T-helper 1 cell treated with Interleukin-12 subunit alpha and Interleukin-12 subunit beta and Interleukin-4 antibody, amounts not matched to agents 30 μg/mL and 1 μg/mL, for 36 hours (primary cell): Measurements from ENCODE around the gene UCK2.

Source experiments
- H3K27ac Mint-ChIP-seq: one replicate; pipeline ENCODE4 v1.8.0; 2021; ENCODE audit warnings: mild to moderate bottlenecking, mixed read lengths
- H3K27me3 Mint-ChIP-seq: one replicate; pipeline ENCODE4 v1.8.0; 2021; ENCODE audit warnings: low read depth, mixed read lengths
- H3K36me3 Mint-ChIP-seq: one replicate; pipeline ENCODE4 v1.8.0; 2021; ENCODE audit warnings: low read depth, mixed read lengths
- H3K4me1 Mint-ChIP-seq: one replicate; pipeline ENCODE4 v1.8.0; 2021; ENCODE audit warnings: low read depth, mixed read lengths
- H3K4me3 Mint-ChIP-seq: one replicate; pipeline ENCODE4 v1.8.0; 2021; ENCODE audit warnings: mild to moderate bottlenecking, moderate library complexity, mixed read lengths
- H3K9me3 Mint-ChIP-seq: one replicate; pipeline ENCODE4 v1.8.0; 2021; ENCODE audit warnings: mixed read lengths

UCK2 gene

DNA sequence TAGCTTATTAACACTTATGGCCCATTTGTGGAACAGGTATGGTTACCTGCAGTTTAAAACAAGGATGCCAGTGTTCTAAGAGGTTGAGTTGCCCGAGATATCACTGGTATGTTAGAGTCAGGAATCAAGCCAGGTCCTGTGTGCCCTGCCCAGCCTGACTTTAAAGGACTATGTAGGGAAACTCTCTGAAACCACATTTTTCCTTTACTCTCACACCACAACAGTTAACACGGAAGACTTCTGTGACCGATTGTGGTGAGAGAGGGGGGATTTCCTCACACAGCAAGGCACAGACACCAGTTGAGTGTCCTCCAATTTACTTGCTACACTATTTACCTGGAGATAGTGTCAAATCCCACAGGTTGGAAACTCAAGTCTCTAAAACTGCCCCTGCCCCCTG, 47.8 kb downstream of the UCK2 start:
- H3K36me3 Mint-ChIP-seq, result peaks cover 11% of the 10 kb centered on the region
- no peaks in the 10 kb centered on the region for H3K27me3 Mint-ChIP-seq
- peaks cover 39% of the 10 kb centered on the region for H3K4me1 Mint-ChIP-seq
- peak overlapping the region; percentile 18 for H3K4me3 Mint-ChIP-seq
- peak overlapping the region; percentile 27 for H3K27ac Mint-ChIP-seq
- peaks cover 6% of the 10 kb centered on the region for H3K9me3 Mint-ChIP-seq

DNA sequence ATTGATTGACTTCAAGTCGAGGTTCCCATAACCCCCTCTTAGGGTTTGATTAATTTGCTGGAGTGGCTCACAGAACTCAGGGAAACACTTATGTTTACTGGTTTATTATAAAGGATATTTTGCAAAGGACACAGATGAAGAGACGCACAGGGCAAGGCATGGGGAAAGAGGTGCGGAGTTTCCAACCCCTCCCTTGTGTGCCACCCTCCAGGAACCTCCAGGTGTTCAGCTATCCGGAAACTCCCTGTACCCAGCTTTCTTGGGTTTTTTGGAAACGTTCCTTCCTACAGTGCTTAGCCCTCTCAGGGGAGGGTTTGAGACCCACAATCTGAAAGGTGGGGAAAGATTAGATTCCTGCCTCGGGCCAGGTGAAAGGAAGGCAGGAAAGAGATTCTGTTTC, 48.2 kb downstream of the UCK2 start:
- no peaks in the 10 kb centered on the region for H3K27me3 Mint-ChIP-seq
- H3K36me3 Mint-ChIP-seq, result peaks cover 11% of the 10 kb centered on the region

DNA sequence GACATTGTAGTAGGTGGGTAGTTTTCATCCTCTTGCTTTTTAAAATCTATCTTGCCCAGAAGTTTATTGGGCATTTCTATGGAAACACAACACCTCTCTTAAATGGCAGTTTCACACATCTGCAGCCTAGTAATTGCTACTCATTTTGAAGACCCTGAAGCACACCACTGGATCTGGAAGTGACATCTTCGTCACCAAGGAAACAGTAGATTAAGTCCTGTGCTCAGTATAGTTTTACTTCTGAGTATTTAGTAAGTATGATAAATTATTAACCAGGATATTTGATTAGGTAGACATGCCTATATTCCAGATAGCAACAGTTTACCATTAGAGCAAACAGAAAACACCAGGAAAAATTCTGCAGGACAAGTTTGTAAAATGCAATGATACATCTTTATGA, 48.7 kb downstream of the UCK2 start:
- Mint-ChIP-seq H3K36me3 (peaks cover 11% of the 10 kb centered on the region), H3K9me3 (peaks cover 6% of the 10 kb centered on the region), H3K4me3 (no peak overlapping the region), H3K4me1 (peaks cover 38% of the 10 kb centered on the region), H3K27ac (no peak overlapping the region), H3K27me3 (no peaks in the 10 kb centered on the region)

More for the DNA sequence above, 48.2 kb downstream of the UCK2 start:
- Mint-ChIP-seq H3K4me1 (peaks cover 41% of the 10 kb centered on the region), H3K9me3 (peaks cover 6% of the 10 kb centered on the region), H3K4me3 (peak overlapping the region; percentile 18), H3K27ac (peak overlapping the region; percentile 27)

DNA sequence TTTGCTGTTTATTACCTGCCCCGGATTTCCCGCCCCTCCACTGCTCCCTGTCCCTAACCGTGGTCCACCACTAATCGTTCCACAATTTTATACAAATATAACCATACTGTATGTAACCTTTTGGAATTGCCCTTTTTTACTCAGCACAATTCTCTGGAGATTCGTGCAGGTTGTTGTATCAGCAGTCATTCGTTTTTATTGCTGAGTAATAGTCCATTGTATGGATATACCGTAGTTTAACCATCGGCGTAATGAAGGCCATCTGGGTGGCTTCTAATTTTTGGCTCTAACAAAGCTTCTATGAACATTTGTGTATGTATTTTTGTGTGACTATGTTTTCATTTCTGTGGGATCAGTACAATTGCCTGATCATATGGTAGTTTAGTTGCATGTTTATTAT, 50.0 kb downstream of the UCK2 start:
- peaks cover 33% of the 10 kb centered on the region for H3K4me1 Mint-ChIP-seq
- no peaks in the 10 kb centered on the region for H3K27me3 Mint-ChIP-seq
- no peak overlapping the region for H3K4me3 Mint-ChIP-seq
- H3K9me3 Mint-ChIP-seq, result peaks cover 6% of the 10 kb centered on the region
- H3K36me3 Mint-ChIP-seq, result peaks cover 9% of the 10 kb centered on the region
- no peak overlapping the region for H3K27ac Mint-ChIP-seq

DNA sequence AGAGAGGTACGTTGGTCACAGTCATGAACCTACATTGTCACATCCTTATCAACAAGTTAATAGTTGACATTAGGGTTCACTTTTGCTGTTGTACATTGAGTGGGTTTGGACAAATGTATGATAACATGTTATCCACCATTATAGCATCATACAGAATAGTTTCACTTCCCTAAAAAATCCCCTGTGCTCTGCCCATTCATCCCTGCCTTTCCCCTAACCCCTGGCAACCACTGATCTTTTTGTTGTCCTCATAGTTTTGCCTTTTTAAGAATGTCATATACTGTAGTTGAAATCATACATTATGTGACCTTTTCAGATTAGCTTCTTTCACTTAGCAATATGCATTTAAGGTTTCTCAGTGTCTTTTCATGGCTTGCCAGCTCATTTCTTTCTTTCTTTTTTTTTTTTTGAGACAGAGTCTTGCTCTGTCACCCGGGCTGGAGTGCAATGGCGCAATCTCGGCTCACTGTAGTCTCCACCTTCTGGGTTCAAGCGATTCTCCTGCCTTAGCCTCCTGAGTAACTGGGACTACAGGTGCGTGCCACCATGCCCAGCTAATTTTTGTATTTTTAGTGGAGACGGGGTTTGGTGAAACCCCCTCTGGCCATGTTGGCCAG, 50.6 kb downstream of the UCK2 start:
- H3K9me3 Mint-ChIP-seq, result peaks cover 6% of the 10 kb centered on the region
- H3K36me3 Mint-ChIP-seq, result peaks cover 9% of the 10 kb centered on the region
- H3K4me1 Mint-ChIP-seq, result peaks cover 36% of the 10 kb centered on the region
- no peaks in the 10 kb centered on the region for H3K27me3 Mint-ChIP-seq
- H3K27ac Mint-ChIP-seq, result peak overlapping the region; percentile 18
- H3K4me3 Mint-ChIP-seq, result no peak overlapping the region

DNA sequence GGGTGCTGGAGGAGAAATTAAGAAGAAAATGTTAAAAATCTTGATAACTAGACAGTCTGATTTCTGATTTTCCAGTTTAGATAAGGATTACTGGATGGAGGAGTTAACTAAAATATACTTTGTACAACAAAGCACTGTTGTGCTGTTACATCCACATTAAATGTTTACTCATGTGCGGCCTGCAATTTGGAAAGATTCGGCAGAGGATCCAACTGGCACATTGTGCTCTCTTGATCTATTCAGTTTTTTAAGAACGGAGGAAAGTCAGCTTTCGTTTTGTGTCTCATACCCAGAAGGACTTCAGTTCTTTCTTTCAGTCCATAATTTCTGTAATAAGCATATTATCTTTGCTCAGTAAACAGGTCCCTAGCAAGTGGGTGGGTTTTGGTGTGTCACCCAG, 52.5 kb downstream of the UCK2 start:
- Mint-ChIP-seq H3K27me3 (no peaks in the 10 kb centered on the region), H3K9me3 (peaks cover 6% of the 10 kb centered on the region), H3K36me3 (peaks cover 4% of the 10 kb centered on the region), H3K27ac (no peak overlapping the region), H3K4me1 (peaks cover 31% of the 10 kb centered on the region), H3K4me3 (no peak overlapping the region)

DNA sequence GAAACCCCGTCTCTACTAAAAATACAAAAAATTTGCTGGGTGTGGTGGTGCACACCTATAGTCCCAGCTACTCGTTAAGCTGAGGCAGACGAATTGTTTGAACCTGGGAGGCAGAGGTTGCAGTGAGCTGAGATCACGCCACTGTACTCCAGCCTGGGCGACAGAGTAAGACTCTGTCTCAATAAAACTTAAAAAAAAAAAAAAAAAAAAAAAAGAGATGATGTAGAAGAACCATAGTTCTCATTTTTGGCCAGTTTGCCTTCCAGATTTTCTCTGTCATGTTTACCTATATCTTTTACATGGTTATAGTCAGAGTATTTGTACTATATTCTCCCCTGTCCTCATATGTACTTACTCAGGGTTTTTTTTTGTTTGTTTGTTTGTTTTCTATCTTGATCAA, 53.6 kb downstream of the UCK2 start:
- peaks cover 23% of the 10 kb centered on the region for H3K4me1 Mint-ChIP-seq
- H3K27ac Mint-ChIP-seq, result no peak overlapping the region
- peaks cover 4% of the 10 kb centered on the region for H3K36me3 Mint-ChIP-seq

DNA sequence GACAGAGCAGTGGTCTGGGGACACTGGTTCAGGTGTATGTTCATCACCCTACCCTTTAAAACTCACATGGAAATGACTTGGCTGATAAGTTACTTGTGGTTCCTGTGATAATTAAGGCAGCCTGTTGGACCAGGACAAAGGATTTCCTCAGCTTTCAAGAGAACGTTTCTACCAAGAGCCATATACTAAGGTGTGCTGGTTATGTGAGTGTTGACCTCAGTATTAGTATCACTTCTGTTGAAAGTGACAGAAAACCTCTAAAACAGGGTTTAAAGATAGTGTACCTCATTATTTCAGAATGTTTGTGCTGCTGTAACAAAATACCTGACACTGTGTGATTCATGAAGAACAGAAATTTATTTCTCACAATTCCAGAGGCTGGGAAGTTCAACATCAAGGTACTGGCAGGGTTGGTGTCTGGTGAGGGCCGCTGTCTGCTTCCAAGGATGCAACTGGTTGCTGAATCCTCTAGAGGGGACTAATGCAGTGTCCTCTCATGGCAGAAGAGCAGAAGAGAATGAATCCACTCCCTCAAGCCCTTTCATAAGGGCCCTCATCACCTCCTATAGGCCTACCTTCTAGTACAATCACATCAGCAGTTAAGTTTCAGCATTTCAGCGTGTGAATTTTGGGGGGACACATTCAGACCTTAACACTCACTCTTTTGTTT, 54.9 kb downstream of the UCK2 start:
- peaks cover 28% of the 10 kb centered on the region for H3K4me1 Mint-ChIP-seq
- H3K27me3 Mint-ChIP-seq, result no peaks in the 10 kb centered on the region
- H3K27ac Mint-ChIP-seq, result no peak overlapping the region
- peaks cover 6% of the 10 kb centered on the region for H3K9me3 Mint-ChIP-seq
- peaks cover 4% of the 10 kb centered on the region for H3K36me3 Mint-ChIP-seq
- no peak overlapping the region for H3K4me3 Mint-ChIP-seq

More for the DNA sequence above, 53.6 kb downstream of the UCK2 start:
- Mint-ChIP-seq H3K27me3 (no peaks in the 10 kb centered on the region), H3K4me3 (no peak overlapping the region), H3K9me3 (peaks cover 6% of the 10 kb centered on the region)

DNA sequence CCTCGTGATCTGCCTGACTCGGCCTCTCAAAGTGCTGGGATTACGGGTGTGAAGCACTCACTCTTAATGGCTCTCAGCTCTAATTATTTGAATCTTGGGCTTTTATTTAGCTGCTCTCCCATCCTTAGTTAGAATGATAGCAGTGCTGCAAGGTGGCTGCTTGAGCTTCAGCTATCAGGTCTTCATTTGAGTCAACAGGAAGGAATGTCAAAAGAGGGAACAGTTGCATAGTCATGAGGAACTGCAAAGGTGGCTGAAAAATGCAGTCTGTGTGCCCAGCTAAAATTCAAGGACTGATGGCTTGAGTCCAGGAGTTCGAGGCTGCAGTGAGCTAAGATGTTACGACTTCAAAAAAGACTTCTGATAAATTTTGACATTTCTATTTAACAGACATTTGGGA, 55.6 kb downstream of the UCK2 start:
- H3K4me3 Mint-ChIP-seq, result no peak overlapping the region
- H3K36me3 Mint-ChIP-seq, result peaks cover 2% of the 10 kb centered on the region
- H3K9me3 Mint-ChIP-seq, result peaks cover under 1% of the 10 kb centered on the region
- H3K27ac Mint-ChIP-seq, result no peak overlapping the region
- H3K27me3 Mint-ChIP-seq, result no peaks in the 10 kb centered on the region
- peaks cover 24% of the 10 kb centered on the region for H3K4me1 Mint-ChIP-seq

DNA sequence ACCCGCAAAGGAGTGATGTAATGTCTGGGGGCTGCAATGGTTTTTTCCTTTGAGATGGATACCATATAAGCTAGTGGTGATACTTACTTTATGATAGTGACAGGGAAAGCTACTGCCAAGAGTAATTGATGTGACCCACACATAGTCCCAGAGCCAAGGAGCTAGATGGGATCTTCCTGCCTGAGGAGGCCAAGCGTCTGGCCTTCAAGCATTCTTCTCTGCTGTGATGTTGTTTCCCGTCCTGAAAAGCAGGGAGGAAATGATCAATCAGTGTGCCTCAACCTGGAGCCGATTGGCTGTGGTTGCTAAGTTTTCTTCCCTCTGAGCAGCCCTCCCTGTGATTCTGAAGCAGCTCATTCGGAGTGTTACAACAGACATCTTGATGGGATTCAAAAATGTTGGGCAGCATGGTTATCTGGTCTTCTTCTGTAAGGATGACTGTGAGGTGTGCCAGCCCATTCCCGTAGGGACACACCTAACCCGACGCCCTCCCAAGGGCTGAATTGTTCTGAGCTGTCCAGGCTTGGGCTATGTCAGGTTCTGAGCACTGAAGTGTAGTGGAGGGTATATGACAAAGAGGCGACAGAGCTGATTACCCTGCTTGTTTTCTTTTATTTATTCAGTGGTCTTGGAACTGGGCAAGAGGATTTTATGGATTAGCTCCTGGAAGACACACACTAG, 56.7 kb downstream of the UCK2 start:
- Mint-ChIP-seq H3K27me3 (no peaks in the 10 kb centered on the region), H3K27ac (no peak overlapping the region), H3K36me3 (no peaks in the 10 kb centered on the region), H3K4me1 (peaks cover 23% of the 10 kb centered on the region), H3K4me3 (no peak overlapping the region), H3K9me3 (no peaks in the 10 kb centered on the region)

DNA sequence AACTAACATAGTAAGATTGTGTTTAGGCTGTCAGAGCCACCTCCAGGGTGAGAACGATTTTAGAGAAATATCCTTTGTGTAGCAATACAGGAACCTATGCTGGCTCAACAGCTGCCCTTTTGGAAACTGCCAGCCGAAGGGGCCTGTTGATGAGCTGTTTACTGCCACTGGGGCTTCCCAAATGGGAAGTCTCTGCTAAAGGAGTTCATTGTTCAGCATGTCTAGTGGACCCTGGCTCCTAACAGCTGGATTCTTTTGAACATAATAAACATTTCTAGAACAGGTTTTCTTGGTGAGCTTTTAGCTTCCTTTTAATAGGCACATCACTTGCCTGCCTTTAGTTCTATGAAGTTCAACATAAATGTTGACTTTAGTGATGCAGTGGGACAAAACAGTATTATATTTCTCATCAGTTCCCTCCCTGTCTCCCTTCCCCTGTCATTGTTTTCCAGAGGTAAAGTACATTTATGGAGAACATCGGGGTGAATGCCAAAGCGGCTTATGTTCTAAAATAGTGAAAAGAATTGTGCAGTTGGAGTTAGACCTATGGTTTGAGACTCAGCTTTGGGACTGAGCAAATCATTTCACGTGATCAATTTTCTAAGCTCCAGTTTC, 57.4 kb downstream of the UCK2 start:
- H3K4me1 Mint-ChIP-seq, result peaks cover 22% of the 10 kb centered on the region
- H3K27me3 Mint-ChIP-seq, result no peaks in the 10 kb centered on the region
- no peaks in the 10 kb centered on the region for H3K9me3 Mint-ChIP-seq
- H3K4me3 Mint-ChIP-seq, result no peak overlapping the region
- no peaks in the 10 kb centered on the region for H3K36me3 Mint-ChIP-seq
- no peak overlapping the region for H3K27ac Mint-ChIP-seq

DNA sequence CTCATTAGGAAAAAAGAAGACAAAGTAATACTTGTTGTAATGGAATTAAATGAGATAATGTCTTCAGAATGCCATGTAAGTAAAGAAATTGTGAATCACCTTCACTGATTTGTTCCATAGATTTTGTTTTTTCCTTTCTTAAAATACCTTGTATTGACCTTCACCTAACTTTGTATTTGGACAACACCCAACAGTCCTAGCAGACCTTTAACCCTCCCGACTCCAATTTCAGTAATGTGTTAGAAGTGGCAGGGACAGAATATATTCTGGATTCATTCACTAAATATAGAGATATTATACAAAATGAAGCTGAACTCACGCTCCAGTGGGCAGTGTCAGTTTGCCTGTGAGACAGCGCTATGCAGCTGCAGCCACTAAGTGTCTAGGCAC, 57.9 kb downstream of the UCK2 start:
- Mint-ChIP-seq H3K27me3 (no peaks in the 10 kb centered on the region), H3K36me3 (no peaks in the 10 kb centered on the region), H3K4me1 (peaks cover 20% of the 10 kb centered on the region), H3K27ac (no peak overlapping the region), H3K4me3 (no peak overlapping the region), H3K9me3 (no peaks in the 10 kb centered on the region)

DNA sequence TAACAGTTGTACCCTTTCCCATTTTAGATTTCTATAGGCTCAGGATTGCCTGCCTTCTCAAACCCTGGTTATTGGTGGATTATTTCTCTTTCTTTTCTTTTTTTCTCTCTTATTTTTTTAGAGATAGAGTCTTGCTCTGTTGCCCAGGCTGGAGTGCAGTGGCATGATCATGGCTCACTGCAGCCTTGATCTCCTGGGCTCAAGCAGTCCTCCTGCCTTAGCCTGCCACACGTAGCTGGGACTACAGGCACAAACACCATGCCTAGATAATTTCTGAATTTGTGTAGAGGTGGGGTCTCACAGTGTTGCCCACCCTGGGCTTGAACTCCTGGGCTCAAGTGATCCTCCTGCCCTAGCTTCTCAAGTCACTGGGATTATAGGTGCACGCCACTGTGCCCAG, 58.8 kb downstream of the UCK2 start:
- H3K27ac Mint-ChIP-seq, result no peak overlapping the region
- no peaks in the 10 kb centered on the region for H3K27me3 Mint-ChIP-seq
- no peaks in the 10 kb centered on the region for H3K9me3 Mint-ChIP-seq
- no peaks in the 10 kb centered on the region for H3K36me3 Mint-ChIP-seq
- H3K4me3 Mint-ChIP-seq, result no peak overlapping the region
- peaks cover 19% of the 10 kb centered on the region for H3K4me1 Mint-ChIP-seq

DNA sequence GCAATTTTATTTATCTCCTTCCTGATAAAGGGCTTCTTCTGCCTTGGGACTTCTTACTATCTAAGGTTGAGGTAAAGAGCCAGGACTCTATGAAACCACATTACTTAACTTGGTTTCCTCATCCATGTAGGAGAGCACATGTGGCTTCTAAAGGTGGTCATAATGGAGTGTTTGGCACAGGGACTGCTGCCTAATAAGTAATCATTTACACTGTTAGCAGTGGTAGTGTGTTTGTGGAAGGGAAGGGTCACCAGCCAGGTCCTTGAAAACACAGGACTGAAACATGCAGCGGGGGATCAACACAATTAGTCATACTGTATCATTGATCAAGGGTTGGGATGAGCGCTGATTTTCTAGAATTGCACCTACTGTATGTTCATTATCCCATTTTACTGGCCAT, 59.6 kb downstream of the UCK2 start:
- peaks cover 20% of the 10 kb centered on the region for H3K4me1 Mint-ChIP-seq
- no peak overlapping the region for H3K27ac Mint-ChIP-seq
- no peaks in the 10 kb centered on the region for H3K9me3 Mint-ChIP-seq
- H3K4me3 Mint-ChIP-seq, result no peak overlapping the region
- H3K36me3 Mint-ChIP-seq, result peaks cover 4% of the 10 kb centered on the region
- no peaks in the 10 kb centered on the region for H3K27me3 Mint-ChIP-seq
